ENCODE data around the gene GOLM1.

The GOLM1 gene

DNA sequence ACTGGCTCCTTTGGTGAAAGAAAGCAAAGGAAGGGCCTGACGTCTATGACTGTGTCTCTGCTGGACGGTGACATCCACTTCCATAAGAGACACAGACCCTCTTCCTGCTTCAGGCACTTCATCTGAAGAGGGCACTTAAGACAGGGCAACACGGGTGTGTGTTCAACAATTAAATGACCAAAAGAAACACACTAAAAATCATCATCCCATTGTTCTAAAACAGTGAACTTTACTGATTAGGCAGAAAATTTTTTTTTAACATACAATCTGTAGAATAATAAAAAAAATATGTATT is 58.5 kb downstream of the GOLM1 start:
- Histone ChIP-seq H3K36me3 (ENCODE audit: control insufficient read depth, insufficient read depth, low read length) (peaks cover 5% of the 10 kb centered on the region), H3K4me1 (ENCODE audit: control insufficient read depth, insufficient read depth, low read length) (no peaks in the 10 kb centered on the region), H3K27me3 (ENCODE audit: control insufficient read depth, insufficient read depth, low read length) (no peaks in the 10 kb centered on the region), H3K9me3 (ENCODE audit: control insufficient read depth, insufficient read depth, low read length) (no peaks in the 10 kb centered on the region), H3K4me3 (ENCODE audit: low read depth, low read length) (no peak overlapping the region), H3K9ac (ENCODE audit: low read depth, low read length) (no peak overlapping the region)

DNA sequence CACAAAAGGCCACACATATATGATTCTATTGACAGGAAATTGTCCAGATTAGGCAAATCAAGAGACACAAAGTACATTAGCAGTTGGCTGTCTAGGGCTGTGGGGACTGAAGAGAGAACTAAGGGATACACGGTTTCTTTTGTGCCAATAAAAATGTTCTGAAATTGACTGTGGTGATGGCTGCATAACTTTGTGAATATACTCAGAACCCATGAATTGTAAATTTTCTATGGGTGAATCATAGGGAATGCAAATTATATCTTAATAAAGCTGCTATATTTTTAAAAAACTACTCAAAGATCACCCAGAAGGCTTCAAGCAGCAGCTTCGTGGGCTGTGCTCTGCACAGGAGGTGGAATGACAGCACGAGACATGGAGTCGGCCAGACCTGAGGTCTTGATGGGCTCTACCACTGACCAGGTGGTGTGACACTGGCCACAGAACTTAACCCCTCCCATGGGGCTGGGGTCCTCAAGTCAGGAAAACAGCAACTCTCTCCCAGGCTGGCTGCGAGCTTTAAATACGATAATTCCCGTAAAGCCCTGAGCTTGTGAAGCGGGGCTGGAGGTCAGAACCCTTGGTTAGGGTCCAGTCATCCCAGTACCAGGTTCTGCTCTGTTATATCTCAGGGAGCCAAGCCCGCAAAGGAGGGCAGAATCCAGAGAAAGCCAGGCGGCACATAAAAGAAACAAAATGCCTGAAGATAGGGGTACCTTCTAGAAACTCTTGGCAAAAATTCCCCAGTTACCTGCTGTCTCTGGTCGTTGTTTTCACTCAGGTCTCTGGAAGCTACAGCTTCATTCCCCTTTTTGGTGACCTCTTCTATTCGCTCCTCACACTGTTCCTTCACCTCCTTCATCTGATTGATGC is 59.1 kb downstream of the GOLM1 start:
- H3K9me3 ChIP-seq (ENCODE audit: control insufficient read depth, insufficient read depth, low read length) = no peaks in the 10 kb centered on the region
- H3K4me1 ChIP-seq (ENCODE audit: control insufficient read depth, insufficient read depth, low read length) = peaks cover 2% of the 10 kb centered on the region
- no peak overlapping the region for H3K9ac ChIP-seq (ENCODE audit: low read depth, low read length)
- H3K36me3 ChIP-seq (ENCODE audit: control insufficient read depth, insufficient read depth, low read length) = peaks cover 8% of the 10 kb centered on the region
- no peaks in the 10 kb centered on the region for H3K27me3 ChIP-seq (ENCODE audit: control insufficient read depth, insufficient read depth, low read length)
- no peak overlapping the region for H3K4me3 ChIP-seq (ENCODE audit: low read depth, low read length)

- no peak overlapping the region for H3K9ac ChIP-seq (ENCODE audit: low read depth, low read length)
- no peaks in the 10 kb centered on the region for H3K9me3 ChIP-seq (ENCODE audit: control insufficient read depth, insufficient read depth, low read length)
- no peaks in the 10 kb centered on the region for H3K27me3 ChIP-seq (ENCODE audit: control insufficient read depth, insufficient read depth, low read length)
- no peak overlapping the region for H3K4me3 ChIP-seq (ENCODE audit: low read depth, low read length)
- H3K4me1 ChIP-seq (ENCODE audit: control insufficient read depth, insufficient read depth, low read length) = peaks cover 2% of the 10 kb centered on the region
- peaks cover 17% of the 10 kb centered on the region for H3K36me3 ChIP-seq (ENCODE audit: control insufficient read depth, insufficient read depth, low read length)
Observed at GRCh38 chr9:86036555-86036954, 62.8 kb downstream of the GOLM1 start.

GRCh38 chr9:86035827-86036440 is 63.4 kb downstream of the GOLM1 start:
- Histone ChIP-seq H3K9ac (ENCODE audit: low read depth, low read length) (no peak overlapping the region), H3K36me3 (ENCODE audit: control insufficient read depth, insufficient read depth, low read length) (peaks cover 17% of the 10 kb centered on the region), H3K27me3 (ENCODE audit: control insufficient read depth, insufficient read depth, low read length) (no peaks in the 10 kb centered on the region), H3K9me3 (ENCODE audit: control insufficient read depth, insufficient read depth, low read length) (no peaks in the 10 kb centered on the region), H3K4me3 (ENCODE audit: low read depth, low read length) (no peak overlapping the region), H3K4me1 (ENCODE audit: control insufficient read depth, insufficient read depth, low read length) (peaks cover 2% of the 10 kb centered on the region)

- no peak overlapping the region for H3K4me3 ChIP-seq (ENCODE audit: low read depth, low read length)
- H3K4me1 ChIP-seq (ENCODE audit: control insufficient read depth, insufficient read depth, low read length) = peaks cover 2% of the 10 kb centered on the region
- peaks cover 17% of the 10 kb centered on the region for H3K36me3 ChIP-seq (ENCODE audit: control insufficient read depth, insufficient read depth, low read length)
Observed at GRCh38 chr9:86034863-86035734, 64.3 kb downstream of the GOLM1 start.

DNA sequence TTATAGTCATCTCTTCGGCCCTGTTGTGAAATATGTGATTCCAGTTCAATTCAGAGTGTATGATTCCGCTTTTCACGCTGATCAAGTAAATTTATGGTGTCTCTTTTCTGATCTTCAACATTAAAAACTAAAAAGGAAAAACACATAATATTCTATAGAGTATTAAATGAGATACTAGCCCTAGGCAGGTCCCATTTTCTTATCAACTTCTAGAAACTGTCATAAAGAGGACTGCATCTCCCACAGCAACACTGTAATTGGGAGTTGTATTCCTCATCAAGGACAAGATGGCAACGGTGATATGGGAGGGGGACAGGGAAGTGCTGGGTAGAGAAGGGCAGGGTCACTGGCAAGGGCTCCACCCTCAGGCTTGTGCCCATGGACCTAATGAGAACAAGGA is 71.6 kb downstream of the GOLM1 start:
- Histone ChIP-seq H3K9me3 (ENCODE audit: control insufficient read depth, insufficient read depth, low read length) (no peaks in the 10 kb centered on the region), H3K4me1 (ENCODE audit: control insufficient read depth, insufficient read depth, low read length) (no peaks in the 10 kb centered on the region), H3K4me3 (ENCODE audit: low read depth, low read length) (no peak overlapping the region), H3K27me3 (ENCODE audit: control insufficient read depth, insufficient read depth, low read length) (no peaks in the 10 kb centered on the region), H3K36me3 (ENCODE audit: control insufficient read depth, insufficient read depth, low read length) (peaks cover 10% of the 10 kb centered on the region), H3K9ac (ENCODE audit: low read depth, low read length) (no peak overlapping the region)

More at GRCh38 chr9:86034863-86035734, 64.3 kb downstream of the GOLM1 start:
- no peaks in the 10 kb centered on the region for H3K9me3 ChIP-seq (ENCODE audit: control insufficient read depth, insufficient read depth, low read length)
- H3K9ac ChIP-seq (ENCODE audit: low read depth, low read length) = no peak overlapping the region
- H3K27me3 ChIP-seq (ENCODE audit: control insufficient read depth, insufficient read depth, low read length) = no peaks in the 10 kb centered on the region

GRCh38 chr9:86022687-86023266 is 76.6 kb downstream of the GOLM1 start:
- no peak overlapping the region for H3K9ac ChIP-seq (ENCODE audit: low read depth, low read length)
- H3K4me3 ChIP-seq (ENCODE audit: low read depth, low read length) = no peak overlapping the region
- H3K36me3 ChIP-seq (ENCODE audit: control insufficient read depth, insufficient read depth, low read length) = peaks cover 8% of the 10 kb centered on the region
- no peaks in the 10 kb centered on the region for H3K4me1 ChIP-seq (ENCODE audit: control insufficient read depth, insufficient read depth, low read length)
- H3K9me3 ChIP-seq (ENCODE audit: control insufficient read depth, insufficient read depth, low read length) = no peaks in the 10 kb centered on the region
- no peaks in the 10 kb centered on the region for H3K27me3 ChIP-seq (ENCODE audit: control insufficient read depth, insufficient read depth, low read length)

- Histone ChIP-seq H3K36me3 (ENCODE audit: control insufficient read depth, insufficient read depth, low read length) (no peaks in the 10 kb centered on the region), H3K9me3 (ENCODE audit: control insufficient read depth, insufficient read depth, low read length) (no peaks in the 10 kb centered on the region), H3K4me1 (ENCODE audit: control insufficient read depth, insufficient read depth, low read length) (no peaks in the 10 kb centered on the region), H3K4me3 (ENCODE audit: low read depth, low read length) (no peak overlapping the region), H3K27me3 (ENCODE audit: control insufficient read depth, insufficient read depth, low read length) (no peaks in the 10 kb centered on the region), H3K9ac (ENCODE audit: low read depth, low read length) (no peak overlapping the region)
Observed at GRCh38 chr9:86021166-86021565, 78.2 kb downstream of the GOLM1 start.

DNA sequence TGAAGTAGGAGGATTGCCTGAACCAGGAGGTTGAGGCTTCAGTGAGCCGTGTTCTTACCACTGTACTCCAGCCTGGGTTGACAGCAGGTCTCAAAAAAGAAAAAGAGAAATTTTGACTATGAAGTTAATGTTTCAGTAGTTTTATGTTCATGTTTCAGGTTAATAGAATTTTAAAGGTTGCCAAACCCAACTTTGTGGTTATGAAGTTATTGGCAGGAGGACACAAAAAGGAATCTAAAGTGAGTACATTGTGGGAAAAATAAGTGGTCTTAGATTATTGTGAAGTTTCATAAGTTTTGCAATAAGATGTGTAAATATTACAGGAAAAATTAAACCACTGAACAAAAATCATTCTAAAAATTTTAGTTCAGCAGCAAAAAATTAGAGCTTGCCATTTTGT is 78.6 kb downstream of the GOLM1 start:
- no peaks in the 10 kb centered on the region for H3K36me3 ChIP-seq (ENCODE audit: control insufficient read depth, insufficient read depth, low read length)

DNA sequence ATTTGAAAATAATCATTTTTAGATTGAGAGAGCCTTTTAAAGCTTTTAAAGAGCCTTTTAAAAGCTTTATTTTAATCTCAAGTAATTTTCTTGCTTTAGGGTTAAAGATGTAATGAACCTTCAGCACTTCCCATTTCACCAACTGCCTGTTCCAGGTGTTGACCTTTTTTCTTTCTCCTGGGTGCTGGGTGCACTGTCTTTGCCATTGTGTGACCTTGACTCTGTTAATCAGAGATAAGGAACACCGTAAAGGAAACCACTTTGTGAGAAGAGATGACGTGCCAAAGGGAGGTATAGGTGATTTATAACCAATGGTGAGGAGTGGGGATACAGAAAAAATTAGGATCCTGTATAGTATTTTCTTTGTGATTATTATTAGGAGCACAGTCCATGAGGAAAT is 90.2 kb downstream of the GOLM1 start:
- Histone ChIP-seq H3K4me3 (ENCODE audit: low read depth, low read length) (no peak overlapping the region), H3K4me1 (ENCODE audit: control insufficient read depth, insufficient read depth, low read length) (no peaks in the 10 kb centered on the region), H3K9me3 (ENCODE audit: control insufficient read depth, insufficient read depth, low read length) (no peaks in the 10 kb centered on the region), H3K27me3 (ENCODE audit: control insufficient read depth, insufficient read depth, low read length) (no peaks in the 10 kb centered on the region), H3K9ac (ENCODE audit: low read depth, low read length) (no peak overlapping the region), H3K36me3 (ENCODE audit: control insufficient read depth, insufficient read depth, low read length) (peaks cover 6% of the 10 kb centered on the region)

More for the DNA sequence above, 78.6 kb downstream of the GOLM1 start:
- Histone ChIP-seq H3K4me1 (ENCODE audit: control insufficient read depth, insufficient read depth, low read length) (no peaks in the 10 kb centered on the region), H3K9ac (ENCODE audit: low read depth, low read length) (no peak overlapping the region), H3K9me3 (ENCODE audit: control insufficient read depth, insufficient read depth, low read length) (no peaks in the 10 kb centered on the region), H3K4me3 (ENCODE audit: low read depth, low read length) (no peak overlapping the region), H3K27me3 (ENCODE audit: control insufficient read depth, insufficient read depth, low read length) (no peaks in the 10 kb centered on the region)

GRCh38 chr9:86005253-86005775 is 94.0 kb downstream of the GOLM1 start:
- H3K27me3 ChIP-seq (ENCODE audit: control insufficient read depth, insufficient read depth, low read length) = no peaks in the 10 kb centered on the region
- H3K4me3 ChIP-seq (ENCODE audit: low read depth, low read length) = no peak overlapping the region
- peaks cover 3% of the 10 kb centered on the region for H3K36me3 ChIP-seq (ENCODE audit: control insufficient read depth, insufficient read depth, low read length)
- H3K9ac ChIP-seq (ENCODE audit: low read depth, low read length) = no peak overlapping the region
- H3K9me3 ChIP-seq (ENCODE audit: control insufficient read depth, insufficient read depth, low read length) = no peaks in the 10 kb centered on the region
- H3K4me1 ChIP-seq (ENCODE audit: control insufficient read depth, insufficient read depth, low read length) = no peaks in the 10 kb centered on the region
